ENCODE results near the gene TCN2. TPM values are rescaled to one million over a fixed set of nuclear protein-coding genes. Genes with fewer than 3 reads are reported as not detected.

Gene TCN2
- total and polyA plus RNA-seq, 2 of the 4 experiments (the other 2 are of a cell fraction): 1.3 to 3.6 TPM

- no peak overlapping the region for H2AK5ac ChIP-seq (ENCODE audit: low read depth, low read length)
- H3K18ac ChIP-seq (ENCODE audit: low read depth, low read length): no peak overlapping the region
- H2BK5ac ChIP-seq (ENCODE audit: low read depth, low read length, poor library complexity, severe bottlenecking): no peak overlapping the region
- BruUV-seq (replicated peaks): no TSS peak
- H3K9me3 ChIP-seq (ENCODE audit: control insufficient read depth, insufficient read depth, low read length): no peaks in the 10 kb centered on the region
- no peak overlapping the region for H4K5ac ChIP-seq (ENCODE audit: low read depth, low read length)
- DNase-seq (no peak), ATAC-seq (ENCODE audit: low read depth) (no peak)
- H3K23ac ChIP-seq (ENCODE audit: low read depth, low read length): no peak overlapping the region
- intact Hi-C loops (cut with micrococcal nuclease) (no loop called here), in situ Hi-C loops (cut with MboI; ENCODE audit: low sequenced_read_pairs) (no loop called here), dilution Hi-C loops (cut with HindIII; ENCODE audit: low sequenced_read_pairs, unreplicated experiment) (no loop called here)
- H2BK15ac ChIP-seq (ENCODE audit: low read depth, low read length): no peak overlapping the region
- no peak overlapping the region for H2BK120ac ChIP-seq (ENCODE audit: low read depth, low read length)
- no peak overlapping the region for H3K9ac ChIP-seq (ENCODE audit: low read depth, low read length)
- TF ChIP-seq MAZ (IDR thresholded peaks at IDR 0.05; ENCODE audit: borderline replicate concordance, low read depth, low read length) (no peak), MXI1 (IDR thresholded peaks at IDR 0.05; ENCODE audit: borderline replicate concordance, low read depth, low read length) (no peak)
- no peaks in the 10 kb centered on the region for H3K36me3 ChIP-seq (ENCODE audit: control insufficient read depth, insufficient read depth, low read length)
- H4K91ac ChIP-seq (ENCODE audit: insufficient read depth, low read depth, low read length): no peak overlapping the region
- H3K27ac ChIP-seq (ENCODE audit: insufficient read depth, low read length): no peak overlapping the region
- no peak overlapping the region for H3K4me2 ChIP-seq (ENCODE audit: low read depth, low read length)
- H4K20me1 ChIP-seq (ENCODE audit: insufficient read depth, low read length): no peaks in the 10 kb centered on the region
- H3K4me1 ChIP-seq (ENCODE audit: control insufficient read depth, insufficient read depth, low read length): no peaks in the 10 kb centered on the region
- H3K4ac ChIP-seq (ENCODE audit: low read depth, low read length): no peak overlapping the region
- H3K14ac ChIP-seq (replicated peaks; ENCODE audit: low read depth, low read length): no peak overlapping the region
- H3K4me3 ChIP-seq (ENCODE audit: insufficient read depth, low read depth, low read length): no peak overlapping the region
- no peak overlapping the region for H2BK20ac ChIP-seq (ENCODE audit: low read depth, low read length)
- H3K56ac ChIP-seq (ENCODE audit: extremely low read depth, insufficient read depth, low read length): no peak overlapping the region
- H3K27me3 ChIP-seq (ENCODE audit: control insufficient read depth, insufficient read depth, low read length): peaks cover 11% of the 10 kb centered on the region
- H2AFZ ChIP-seq (replicated peaks; ENCODE audit: low read length, poor library complexity): no peak overlapping the region
- POLR2A ChIA-PET (ENCODE audit: unreplicated experiment): no interaction called here
- no peak overlapping the region for H2AK9ac ChIP-seq (replicated peaks; ENCODE audit: low read depth, low read length, poor library complexity)
- H4K8ac ChIP-seq (ENCODE audit: low read depth in 2 of 2, low read length in 2 of 2): no peak overlapping the region
- WGBS, 2 experiments (ENCODE audit: extremely low coverage in 2 of 2, insufficient read length in 1 of 2): 89% methylated on average over 22 of the region's 29 CpGs; no CpG with 5 or more reads in 1 of the 2 experiments
- H3K9me1 ChIP-seq (ENCODE audit: insufficient read depth, low read length): no peaks in the 10 kb centered on the region
- CTCF ChIA-PET: no interaction called here
- H3K79me1 ChIP-seq (ENCODE audit: low read depth in 1 of 2, low read length in 2 of 2): no peaks in the 10 kb centered on the region
Observed at GRCh38 chr22:30596886-30597285, 10.1 kb upstream of the TCN2 start.
